Stomach (tissue), 9 donors: Measurements from ENCODE around the gene DICER1. TPM values are rescaled to one million over a fixed set of nuclear protein-coding genes. Genes with fewer than 3 reads are reported as not detected.
A peak's percentile ranks its signal among the peaks of the same experiment; 100 is the strongest.

Source experiments
- DNase-seq, 2 donors: peaks; one replicate each; pipeline versions ENCODE4 v3.0.0 to v3.0.0-alpha.2; 2013 to 2019
- H3K27ac ChIP-seq, 5 donors: fragments of 200-600 bp in 4 of 5; sonication (generic) in 4 of 5; one replicate each; pipeline ENCODE4 v1.5.1; 2013 to 2019; ENCODE audit warnings: mild to moderate bottlenecking in 1 of 5, moderate library complexity in 1 of 5
- H3K27me3 ChIP-seq, 3 donors: fragments of 200-600 bp; sonication (generic); one replicate each; pipeline ENCODE4 v1.5.1; 2017 to 2019; ENCODE audit warnings: mixed run types in 1 of 3
- H3K36me3 ChIP-seq, 4 donors: fragments of 200-600 bp; sonication (generic); 1 replicate in 3 of 4; 2 replicates in 1 of 4; pipeline ENCODE4 v1.5.1; 2016 to 2019
- H3K4me1 ChIP-seq, 4 donors: fragments of 200-600 bp; sonication (generic); one replicate each; pipeline ENCODE4 v1.5.1; 2016 to 2019
- H3K4me3 ChIP-seq, 4 donors: fragments of 200-600 bp; sonication (generic) in 3 of 4; one replicate each; pipeline ENCODE4 v1.5.1; 2016 to 2019; ENCODE audit warnings: mild to moderate bottlenecking in 1 of 4
- H3K9me3 ChIP-seq, 4 donors: fragments of 200-600 bp; sonication (generic); one replicate each; pipeline ENCODE4 v1.5.1; 2016 to 2019
- CTCF ChIP-seq, 7 experiments: fragments of 450-650 bp in 4 of 7; fragments of 200-600 bp in 3 of 7; sonication (generic) in 3 of 7; IDR thresholded peaks; one replicate each; pipeline ENCODE4 v1.5.1; 2016 to 2019; ENCODE audit warnings: antibody characterized with exemption in 7 of 7, control low read depth in 2 of 7, mild to moderate bottlenecking in 1 of 7
- EP300 ChIP-seq: sonication (generic); formaldehyde crosslinking; IDR thresholded peaks from one replicate; pipeline ENCODE4 v1.6.1; 2017; ENCODE audit warnings: antibody characterized with exemption
- POLR2A ChIP-seq, 4 donors: fragments of 450-650 bp; IDR thresholded peaks; one replicate each; pipeline ENCODE4 v1.6.1; 2016; ENCODE audit warnings: antibody characterized with exemption in 4 of 4, control low read depth in 2 of 4, mild to moderate bottlenecking in 1 of 4, moderate library complexity in 1 of 4
- POLR2AphosphoS5 ChIP-seq, 3 donors: sonication (generic); formaldehyde crosslinking; IDR thresholded peaks; one replicate each; pipeline ENCODE4 v1.6.1; 2016; ENCODE audit warnings: antibody characterized with exemption in 3 of 3
- WGBS, 5 donors: extraction: QIAGEN DNeasy Blood & Tissue Kit in 3 of 5; methylation state at CpG; one replicate each; pipeline versions ENCODE4 v1.1.5 to v1.1.7; 2013 to 2018; 5-methylcytosine and 5-hydroxymethylcytosine counted together
- intact Hi-C: fragments of 100-400 bp; cut with DNase I; formaldehyde crosslinking; loops from one replicate; pipeline ENCODE4 v1.15.1; 2023; ENCODE audit warnings: low total_unique reads
- polyA plus RNA-seq, 3 donors: library from polyadenylated mRNA; stranded (reverse); fragments of 200-250 nt; gene quantifications; one replicate each; pipeline ENCODE4 v1.2.3, GENCODE V29; 2013
- total RNA-seq, 5 donors: library from RNA; depleted of rRNA; stranded (reverse); fragments of >200 nt; gene quantifications; one replicate each; pipeline versions ENCODE4 v1.1.0 to v1.2.3, GENCODE V29; 2014 to 2016
- donor health status: healthy with polysubstance abuse.
- donor health status: Bipolar disorder and iron deficiency.
- donor health status: healthy.

DICER1 gene
- total and polyA plus RNA-seq, 8 donors: 6.1 to 104 (median 53.4) TPM

DNA sequence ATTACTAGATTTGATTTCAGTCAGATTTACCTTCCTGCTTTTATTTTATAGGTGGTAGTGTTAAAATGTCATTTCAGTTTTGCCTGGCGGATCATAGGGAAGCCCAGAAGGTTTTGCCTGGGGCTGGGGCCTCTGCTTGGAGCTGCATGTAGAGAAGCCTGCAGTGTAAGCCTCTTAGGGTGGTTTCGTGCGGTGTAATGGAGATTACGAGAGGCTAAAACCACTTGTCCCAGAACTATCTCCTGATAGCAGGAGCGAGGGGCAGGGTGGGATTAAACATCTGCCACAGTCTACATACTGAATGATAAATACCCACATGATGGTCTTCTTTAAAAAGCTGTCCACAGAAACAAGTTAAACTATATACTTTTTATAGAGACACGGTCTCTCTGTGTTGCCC lies 35.0 kb upstream of the DICER1 start:
- H3K36me3 ChIP-seq: peaks cover 0 to 51% (median 33%) of the 10 kb centered on the region in 4 donors
- DNase-seq: no peak
- no peak for TF ChIP-seq CTCF (IDR thresholded peaks at IDR 0.05)
- no peak for TF ChIP-seq POLR2A (IDR thresholded peaks at IDR 0.05)
- 91 to 98% (median 96%) methylated on average over 6 of the region's 6 CpGs for WGBS, 5 donors
- no peaks in the 10 kb centered on the region for H3K27me3 ChIP-seq
- H3K27ac ChIP-seq: no peak overlapping the region
- peaks cover 0 to 5% (median 0%) of the 10 kb centered on the region in 4 donors for H3K9me3 ChIP-seq
- H3K4me3 ChIP-seq: no peak overlapping the region
- intact Hi-C loops: no loop called here
- peaks cover 0 to 23% (median 5%) of the 10 kb centered on the region in 4 donors for H3K4me1 ChIP-seq

GRCh38 chr14:95191445-95192199 lies 34.3 kb upstream of the DICER1 start:
- Histone ChIP-seq H3K27me3 (no peaks in the 10 kb centered on the region), H3K4me3 (no peak overlapping the region), H3K4me1 (peaks cover 0 to 27% (median 3%) of the 10 kb centered on the region in 4 donors), H3K27ac (no peak overlapping the region), H3K36me3 (peaks cover 0 to 51% (median 33%) of the 10 kb centered on the region in 4 donors), H3K9me3 (peaks cover 0 to 5% (median 0%) of the 10 kb centered on the region in 4 donors)
- 82 to 93% (median 91%) methylated on average over 14 to 21 of the region's 21 CpGs for WGBS, 5 donors
- no peak for TF ChIP-seq POLR2AphosphoS5 (IDR thresholded peaks at IDR 0.05)
- no peak for TF ChIP-seq CTCF (IDR thresholded peaks at IDR 0.05)
- no peak for TF ChIP-seq EP300
- TF ChIP-seq POLR2A (IDR thresholded peaks at IDR 0.05): no peak
- intact Hi-C loops: no loop called here
- DNase-seq: no peak

DNA sequence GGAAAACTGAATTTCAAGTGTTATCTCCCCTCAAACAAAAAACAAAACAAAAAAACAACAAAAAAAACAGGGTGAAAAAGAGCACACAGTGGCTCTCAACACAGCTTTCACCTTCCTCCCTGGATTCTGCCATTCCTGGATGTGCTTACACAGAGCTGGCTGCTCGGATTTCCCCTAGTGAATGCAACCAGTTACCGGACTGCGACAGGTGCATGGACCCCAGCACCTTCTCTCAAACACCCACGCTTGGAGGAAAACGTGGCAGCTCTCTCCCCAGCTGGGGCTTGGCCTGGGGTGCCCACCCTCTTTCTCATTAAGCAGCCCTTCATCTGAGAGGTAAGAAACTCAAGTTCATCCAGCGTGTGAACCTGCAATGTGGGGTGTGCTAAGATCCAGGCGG lies 33.5 kb upstream of the DICER1 start:
- intact Hi-C loops: no loop called here

DNA sequence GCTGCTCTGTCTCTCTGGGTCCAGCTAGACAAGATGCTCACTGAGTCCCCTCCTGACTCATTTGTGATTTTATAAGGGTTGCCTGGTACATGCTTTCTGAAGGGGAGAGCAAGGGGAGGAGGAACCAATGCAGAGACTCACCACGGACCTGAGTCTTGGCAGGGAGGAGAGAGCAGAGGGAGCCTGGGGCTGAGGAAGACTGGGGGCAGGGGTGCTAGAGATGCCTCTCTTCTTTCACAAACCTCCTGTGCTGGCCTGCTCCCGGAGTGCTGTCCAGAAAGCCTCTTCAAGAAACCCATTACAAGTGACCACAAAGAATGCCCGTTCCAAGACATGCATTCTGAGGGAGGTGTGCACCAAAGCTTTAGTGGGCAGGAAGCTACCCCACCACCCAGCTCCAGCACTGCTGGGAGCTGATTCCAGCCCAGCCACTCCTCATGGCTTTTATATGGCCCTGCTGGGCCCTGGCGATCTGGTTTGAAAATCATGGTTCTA lies 33.1 kb upstream of the DICER1 start:
- H3K4me1 ChIP-seq: peaks cover 1 to 39% (median 5%) of the 10 kb centered on the region in 4 donors

More for the DNA sequence above, 33.5 kb upstream of the DICER1 start:
- peaks cover 0 to 5% (median 0%) of the 10 kb centered on the region in 4 donors for H3K9me3 ChIP-seq
- TF ChIP-seq POLR2AphosphoS5 (IDR thresholded peaks at IDR 0.05): no peak
- H3K4me1 ChIP-seq: peaks cover 0 to 34% (median 4%) of the 10 kb centered on the region in 4 donors
- no peak for DNase-seq
- no peak overlapping the region for H3K4me3 ChIP-seq
- peaks cover 0 to 49% (median 31%) of the 10 kb centered on the region in 4 donors for H3K36me3 ChIP-seq
- no peaks in the 10 kb centered on the region for H3K27me3 ChIP-seq
- no peak overlapping the region for H3K27ac ChIP-seq
- WGBS, 5 donors: 82 to 93% (median 91%) methylated on average over 7 of the region's 7 CpGs

More for the DNA sequence above, 33.1 kb upstream of the DICER1 start:
- H3K36me3 ChIP-seq: peaks cover 0 to 45% (median 30%) of the 10 kb centered on the region in 4 donors
- H3K4me3 ChIP-seq: no peak overlapping the region
- intact Hi-C loops: no loop called here
- TF ChIP-seq POLR2AphosphoS5 (IDR thresholded peaks at IDR 0.05) (no peak), POLR2A (IDR thresholded peaks at IDR 0.05) (no peak), EP300 (no peak), CTCF (IDR thresholded peaks at IDR 0.05) (no peak)
- H3K27ac ChIP-seq: peak overlapping the region in 1 of 5 donors; percentile 27
- no peak for DNase-seq
- WGBS, 5 donors: 72 to 87% (median 83%) methylated on average over 4 of the region's 4 CpGs
- peaks cover 0 to 5% (median 0%) of the 10 kb centered on the region in 4 donors for H3K9me3 ChIP-seq
- no peaks in the 10 kb centered on the region for H3K27me3 ChIP-seq
